DOHH2 (cell line): ENCODE data around the gene MAST2.

Experiments used
- CTCF ChIP-seq: fragments of 200-600 bp; sonication (generic); IDR thresholded peaks from one replicate; pipeline ENCODE4 v1.5.1; 2014; ENCODE audit warnings: antibody characterized with exemption, mild to moderate bottlenecking, low read depth, low read length; ENCODE audit not compliant: poor library complexity, severe bottlenecking
- EZH2phosphoT487 ChIP-seq: fragments of 200-600 bp; sonication (generic); IDR thresholded peaks from 2 replicates; pipeline ENCODE4 v1.6.1; 2017; ENCODE audit warnings: borderline replicate concordance, mild to moderate bottlenecking, antibody characterized with exemption, low read length, moderate library complexity, mixed read lengths

GRCh38 chr1:45968941-45969666 lies 165.7 kb downstream of the MAST2 start:
- TF ChIP-seq CTCF (no peak), EZH2phosphoT487 (no peak)
